Panc1 (cell line): ENCODE results near the gene NTRK2. TPM values are rescaled to one million over a fixed set of nuclear protein-coding genes. Genes with fewer than 3 reads are reported as not detected.

Experiments used
- ATAC-seq: fragments of 200-7000 bp; cut with Tn5 transposase; 2 replicates; pipeline ENCODE4 v1.9.1; 2020; ENCODE audit warnings: mild to moderate bottlenecking, moderate library complexity
- BruUV-seq: library from RNA; stranded (reverse); fragments of 400-500 nt; replicated peaks from 2 replicates; lab custom pipeline; 2021; lab: Mats Ljungman, UMichigan
- CTCF ChIA-PET: fragments of 300-600 bp; sonication (Branson Sonifier 250); formaldehyde crosslinking; loops from one replicate; lab custom pipeline; 2022; ENCODE audit warnings: antibody characterized with exemption; lab: Charles Lee
- POLR2A ChIA-PET: fragments of 300-600 bp; sonication (Branson Sonifier 250); formaldehyde crosslinking; loops from one replicate; lab custom pipeline; 2022; ENCODE audit warnings: antibody characterized with exemption; lab: Charles Lee
- DNase-seq: peaks from one replicate; pipeline ENCODE4 v3.0.0-alpha.2; 2010; ENCODE audit warnings: low read depth, low spot score
- H3K27ac ChIP-seq: 2 replicates; pipeline ENCODE4 v1.5.1; 2011; ENCODE audit warnings: mild to moderate bottlenecking, low read length, inconsistent platforms
- H3K27me3 ChIP-seq: fragments of 200-500 bp; sonication (Bioruptor generic); 2 replicates; pipeline ENCODE4 v1.6.0; 2014; ENCODE audit warnings: low read length, inconsistent platforms; ENCODE audit not compliant: control insufficient read depth, insufficient read depth
- H3K36me3 ChIP-seq: fragments of 200-500 bp; sonication (Bioruptor generic); 2 replicates; pipeline ENCODE4 v1.5.1; 2014; ENCODE audit warnings: inconsistent platforms, mild to moderate bottlenecking, low read length, moderate library complexity; ENCODE audit not compliant: control insufficient read depth, insufficient read depth
- H3K4me1 ChIP-seq: 2 replicates; pipeline ENCODE4 v1.5.1; 2011; ENCODE audit warnings: inconsistent platforms, mild to moderate bottlenecking, low read length, moderate library complexity; ENCODE audit not compliant: control insufficient read depth, insufficient read depth
- H3K4me3 ChIP-seq, 2 experiments: 2 replicates each; pipeline ENCODE4 v1.5.1; 2011 to 2012; ENCODE audit warnings: low read depth in 2 of 2, low read length in 2 of 2, mild to moderate bottlenecking in 2 of 2, inconsistent platforms in 1 of 2, moderate library complexity in 1 of 2
- H3K9me3 ChIP-seq: fragments of 200-500 bp; sonication (Bioruptor generic); 2 replicates; pipeline ENCODE4 v1.5.1; 2014; ENCODE audit warnings: low read depth, mild to moderate bottlenecking, inconsistent platforms, low read length, moderate library complexity; ENCODE audit not compliant: control insufficient read depth, insufficient read depth
- CTCF ChIP-seq: fragments of 450-650 bp; IDR thresholded peaks from 2 replicates; pipeline ENCODE4 v1.5.1; 2017; ENCODE audit warnings: mild to moderate bottlenecking
- POLR2AphosphoS5 ChIP-seq: IDR thresholded peaks from 2 replicates; pipeline ENCODE4 v1.6.1; 2012; ENCODE audit warnings: mild to moderate bottlenecking, low read depth, low read length, moderate library complexity
- SIN3A ChIP-seq: IDR thresholded peaks from 2 replicates; pipeline ENCODE4 v1.6.1; 2012; ENCODE audit warnings: low read depth, mild to moderate bottlenecking, low read length, moderate library complexity, borderline replicate concordance; ENCODE audit not compliant: insufficient read depth
- TCF7L2 ChIP-seq: IDR thresholded peaks from 2 replicates; pipeline ENCODE4 v1.6.1; 2011; ENCODE audit warnings: mild to moderate bottlenecking, low read depth, low read length, inconsistent platforms
- in situ Hi-C: cut with HindIII; loops from 2 replicates; pipeline ENCODE4 v1.10.0; 2016; ENCODE audit warnings: low sequenced_read_pairs, low pct_unique_long_range_greater_than_20kb
- intact Hi-C: fragments of 100-400 bp; cut with micrococcal nuclease; formaldehyde crosslinking; loops from one replicate; pipeline ENCODE4 v1.10.0; 2022; ENCODE audit not compliant: unreplicated experiment
- total RNA-seq: library from RNA; stranded (reverse); gene quantifications from one replicate; pipeline ENCODE4 v1.2.1, GENCODE V29; 2021; ENCODE audit not compliant: unreplicated experiment
- TF ChIP-seq, protein P1 (sequence below), 2 experiments: IDR thresholded peaks; 2 replicates each; pipeline ENCODE4 v1.6.1; 2011 to 2012; ENCODE audit warnings: low read depth in 2 of 2, control low read depth in 1 of 2, low read length in 1 of 2, mild to moderate bottlenecking in 1 of 2, moderate library complexity in 1 of 2; ENCODE audit not compliant: insufficient read depth in 1 of 2

Gene NTRK2
- total RNA-seq, 1 experiment from 2014 or later = 0.23 TPM

DNA sequence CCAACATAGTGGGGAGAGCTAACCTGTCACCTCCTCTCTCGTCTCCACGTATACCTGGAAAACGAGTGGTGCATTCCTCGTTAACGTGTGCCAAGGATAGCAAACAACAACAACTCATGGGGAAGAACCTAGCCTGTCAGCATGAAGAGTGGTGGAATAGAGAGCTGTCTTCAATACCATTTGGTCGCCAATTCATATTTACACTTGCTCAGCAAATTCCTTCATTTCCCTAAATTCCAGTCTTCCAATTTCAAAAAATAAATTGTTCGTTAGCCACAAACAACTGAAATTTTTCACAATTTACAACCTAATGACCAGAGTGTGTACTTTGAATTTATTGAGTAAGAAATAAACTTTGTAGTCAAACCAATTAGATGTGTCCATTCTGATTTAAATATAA lies 344.8 kb downstream of the NTRK2 start:
- Histone ChIP-seq H3K4me3 (no peak overlapping the region), H3K9me3 (no peaks in the 10 kb centered on the region), H3K27me3 (no peaks in the 10 kb centered on the region), H3K36me3 (no peaks in the 10 kb centered on the region), H3K27ac (no peak overlapping the region), H3K4me1 (no peaks in the 10 kb centered on the region)
- CTCF ChIA-PET = no interaction called here
- intact Hi-C loops (no loop called here), in situ Hi-C loops (no loop called here)
- BruUV-seq = no TSS peak
- TF ChIP-seq, protein P1, sequence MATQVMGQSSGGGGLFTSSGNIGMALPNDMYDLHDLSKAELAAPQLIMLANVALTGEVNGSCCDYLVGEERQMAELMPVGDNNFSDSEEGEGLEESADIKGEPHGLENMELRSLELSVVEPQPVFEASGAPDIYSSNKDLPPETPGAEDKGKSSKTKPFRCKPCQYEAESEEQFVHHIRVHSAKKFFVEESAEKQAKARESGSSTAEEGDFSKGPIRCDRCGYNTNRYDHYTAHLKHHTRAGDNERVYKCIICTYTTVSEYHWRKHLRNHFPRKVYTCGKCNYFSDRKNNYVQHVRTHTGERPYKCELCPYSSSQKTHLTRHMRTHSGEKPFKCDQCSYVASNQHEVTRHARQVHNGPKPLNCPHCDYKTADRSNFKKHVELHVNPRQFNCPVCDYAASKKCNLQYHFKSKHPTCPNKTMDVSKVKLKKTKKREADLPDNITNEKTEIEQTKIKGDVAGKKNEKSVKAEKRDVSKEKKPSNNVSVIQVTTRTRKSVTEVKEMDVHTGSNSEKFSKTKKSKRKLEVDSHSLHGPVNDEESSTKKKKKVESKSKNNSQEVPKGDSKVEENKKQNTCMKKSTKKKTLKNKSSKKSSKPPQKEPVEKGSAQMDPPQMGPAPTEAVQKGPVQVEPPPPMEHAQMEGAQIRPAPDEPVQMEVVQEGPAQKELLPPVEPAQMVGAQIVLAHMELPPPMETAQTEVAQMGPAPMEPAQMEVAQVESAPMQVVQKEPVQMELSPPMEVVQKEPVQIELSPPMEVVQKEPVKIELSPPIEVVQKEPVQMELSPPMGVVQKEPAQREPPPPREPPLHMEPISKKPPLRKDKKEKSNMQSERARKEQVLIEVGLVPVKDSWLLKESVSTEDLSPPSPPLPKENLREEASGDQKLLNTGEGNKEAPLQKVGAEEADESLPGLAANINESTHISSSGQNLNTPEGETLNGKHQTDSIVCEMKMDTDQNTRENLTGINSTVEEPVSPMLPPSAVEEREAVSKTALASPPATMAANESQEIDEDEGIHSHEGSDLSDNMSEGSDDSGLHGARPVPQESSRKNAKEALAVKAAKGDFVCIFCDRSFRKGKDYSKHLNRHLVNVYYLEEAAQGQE (IDR thresholded peaks at IDR 0.05; ENCODE audit: insufficient read depth in 1 of 2, low read depth in 2 of 2, low read length in 1 of 2) = no peak
- no peak for TF ChIP-seq POLR2AphosphoS5
- TF ChIP-seq SIN3A = no peak
- no peak for TF ChIP-seq TCF7L2
- TF ChIP-seq CTCF = no peak
- ATAC-seq (no peak), DNase-seq (no peak)
- POLR2A ChIA-PET = no interaction called here

- ChIA-PET CTCF (no interaction called here), POLR2A (no interaction called here)
- TF ChIP-seq, protein P1 (IDR thresholded peaks at IDR 0.05; ENCODE audit: insufficient read depth in 1 of 2, low read depth in 2 of 2, low read length in 1 of 2) = no peak
- TF ChIP-seq SIN3A (no peak), POLR2AphosphoS5 (no peak), TCF7L2 (no peak), CTCF (no peak)
- in situ Hi-C loops (no loop called here), intact Hi-C loops (no loop called here)
- no peak for DNase-seq
- H3K4me3 ChIP-seq = no peak overlapping the region
- no peaks in the 10 kb centered on the region for H3K4me1 ChIP-seq
- no peaks in the 10 kb centered on the region for H3K27me3 ChIP-seq
- H3K36me3 ChIP-seq = no peaks in the 10 kb centered on the region
- no peaks in the 10 kb centered on the region for H3K9me3 ChIP-seq
- no peak overlapping the region for H3K27ac ChIP-seq
- no peak for ATAC-seq
- BruUV-seq = no TSS peak
Observed at GRCh38 chr9:85016384-85017006, 347.0 kb downstream of the NTRK2 start.
